GM12891 (cell line): ENCODE data around the gene CYFIP2. TPM values are rescaled to one million over a fixed set of nuclear protein-coding genes. Genes with fewer than 3 reads are reported as not detected.
A peak's percentile ranks its signal among the peaks of the same experiment; 100 is the strongest.

Experiments
- DNase-seq: peaks from one replicate; pipeline ENCODE4 v3.0.0; 2011; ENCODE audit warnings: low spot score; ENCODE audit not compliant: insufficient read length
- FAIRE-seq: peaks from 2 replicates; lab custom pipeline; 2011; peaks lifted over from hg19 to GRCh38; lab: Jason Lieb, UNC
- PAX5 ChIP-seq: IDR thresholded peaks from 2 replicates; pipeline ENCODE4 v1.6.1; 2011; ENCODE audit warnings: low read length, moderate library complexity, mild to moderate bottlenecking; ENCODE audit not compliant: insufficient read depth, severe bottlenecking
- POLR2A ChIP-seq: IDR thresholded peaks from 2 replicates; pipeline ENCODE4 v1.6.1; 2011; ENCODE audit warnings: low read depth, low read length, control low read depth
- POLR2AphosphoS5 ChIP-seq: IDR thresholded peaks from 2 replicates; pipeline ENCODE4 v1.6.1; 2011; ENCODE audit warnings: low read depth, low read length, control low read depth
- POU2F2 ChIP-seq: IDR thresholded peaks from 2 replicates; pipeline ENCODE4 v1.6.1; 2011; ENCODE audit warnings: low read depth, mild to moderate bottlenecking, control low read depth, low read length, moderate library complexity
- SPI1 ChIP-seq: IDR thresholded peaks from 2 replicates; pipeline ENCODE4 v1.6.1; 2011; ENCODE audit warnings: low read depth, low read length, control low read depth
- TAF1 ChIP-seq: IDR thresholded peaks from 2 replicates; pipeline ENCODE4 v1.6.1; 2011; ENCODE audit warnings: low read depth, low read length, control low read depth
- polyA plus RNA-seq: library from polyadenylated mRNA; unstranded; fragments of >200 nt; gene quantifications from one replicate; pipeline ENCODE4 v1.2.1, GENCODE V29; 2012; ENCODE audit warnings: low read depth, missing spikeins, inconsistent platforms; ENCODE audit not compliant: missing spikeins

CYFIP2 gene
- polyA plus RNA-seq: 99.2 TPM

DNA sequence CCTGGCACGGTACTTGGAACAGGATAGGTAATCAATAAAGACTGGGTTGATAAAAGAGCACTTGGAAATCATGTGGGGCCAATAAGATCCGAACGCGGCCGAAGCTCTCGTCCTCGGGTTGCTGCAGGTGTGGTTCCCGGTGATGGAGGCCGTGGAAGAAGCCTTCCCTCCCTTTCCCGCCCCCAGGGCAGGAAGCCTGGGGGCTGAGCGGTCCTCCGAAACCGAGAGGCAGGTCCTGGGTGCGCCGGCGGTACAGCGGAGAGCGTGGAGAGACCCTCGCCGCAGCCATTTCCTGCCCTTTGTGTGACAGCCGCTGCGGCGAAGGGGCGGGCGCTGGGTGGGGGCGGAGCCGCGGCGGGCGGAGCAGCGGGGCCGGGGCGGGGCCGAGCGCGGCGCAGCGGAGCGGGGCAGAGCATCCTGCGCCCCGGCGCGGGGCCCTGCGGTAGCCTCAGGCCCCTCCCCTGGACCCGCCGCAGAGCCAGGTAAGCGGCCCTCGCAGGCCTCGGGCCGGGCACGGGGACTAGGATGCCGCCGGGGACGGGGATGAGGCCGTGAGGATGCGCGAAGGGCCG, at the start of gene CYFIP2:
CYFIP2 (plus strand) TSS at position 410 of the 572 bp plus-strand sequence. CDS start 19,239 bp downstream, outside the sequence.
- FAIRE-seq (peak; percentile 92), DNase-seq (peak; percentile 78)
- peak; percentile 41; the same call in 1 of the 2 replicates for TF ChIP-seq POLR2A
- TF ChIP-seq PAX5: peak; percentile 76
- no peak for TF ChIP-seq SPI1

DNA sequence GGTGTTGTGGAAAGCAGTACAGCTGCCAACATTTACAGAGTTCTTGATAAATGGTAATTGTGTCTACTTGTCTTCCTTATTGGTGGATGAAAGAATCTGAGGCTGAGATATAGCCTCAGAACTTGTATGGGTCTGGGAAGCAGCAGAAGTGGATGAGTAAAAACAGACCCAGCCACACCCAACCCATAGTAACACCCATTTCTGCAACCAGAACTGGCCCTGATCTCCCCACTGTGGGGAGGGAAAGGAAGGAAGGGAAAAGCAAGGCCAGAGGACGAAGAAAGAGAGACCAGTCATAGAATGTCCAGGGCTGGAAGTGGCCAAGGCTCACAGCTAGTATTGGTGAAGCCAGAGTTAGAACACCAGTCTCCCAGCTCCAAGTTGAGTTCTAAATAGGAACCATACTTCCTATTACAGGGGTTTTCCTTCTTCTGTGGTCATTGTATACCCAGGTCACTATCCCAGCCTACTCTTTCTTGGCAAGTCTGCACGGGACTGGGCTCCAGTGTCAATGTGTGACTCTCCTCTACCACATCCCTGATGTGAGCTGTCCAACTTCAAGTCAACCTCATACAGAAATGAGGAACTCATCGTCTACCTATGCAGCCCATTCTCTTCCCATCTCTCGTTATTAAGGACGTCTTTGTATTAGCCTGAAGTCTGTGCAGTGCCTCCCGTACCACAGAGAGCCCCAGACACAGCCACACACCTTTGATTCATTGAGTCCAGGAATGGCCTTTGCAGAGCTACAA, 49.4 kb upstream of the CYFIP2 start:
- no peak for DNase-seq
- no peak for FAIRE-seq
- peak; percentile 59 for TF ChIP-seq SPI1
- no peak for TF ChIP-seq PAX5

DNA sequence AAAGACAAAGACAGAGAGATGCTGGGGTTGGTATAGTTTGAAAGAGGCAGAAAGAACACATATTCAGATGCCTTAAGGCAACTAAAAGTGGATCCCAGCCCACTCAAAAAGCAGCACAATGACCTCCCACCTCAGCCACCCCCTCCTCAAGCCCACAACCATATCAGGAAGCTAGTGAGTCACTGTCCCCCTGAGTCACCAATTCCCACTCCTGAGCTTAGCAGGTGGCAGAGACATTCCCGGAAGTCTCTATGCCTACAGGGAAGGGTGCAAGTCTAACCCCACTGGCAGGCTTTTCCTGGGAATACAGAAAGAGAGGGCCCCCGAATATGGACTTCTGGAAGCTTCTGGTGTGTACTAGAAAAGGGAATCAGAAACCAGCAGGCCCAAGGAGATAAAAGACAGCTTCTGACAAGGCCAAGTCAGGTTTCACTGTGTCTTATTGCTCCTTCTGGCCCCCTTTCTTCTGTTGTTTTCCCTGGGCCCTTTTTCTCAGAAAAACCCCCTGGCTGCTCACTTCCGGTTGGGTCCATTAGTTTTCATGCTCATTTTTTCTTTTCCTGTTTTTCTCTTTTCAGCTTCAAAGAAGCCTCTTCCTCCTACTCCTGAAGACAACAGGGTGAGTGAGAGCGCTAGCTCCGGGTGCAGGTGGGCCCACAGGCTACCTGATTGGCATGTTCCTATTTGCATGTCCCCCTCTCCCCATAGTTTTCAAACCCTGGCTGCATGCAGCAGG, 48.5 kb upstream of the CYFIP2 start:
- FAIRE-seq: peak; percentile 67
- DNase-seq: no peak
- TF ChIP-seq POU2F2 (peak; percentile 50; the same call in 1 of the 2 replicates), SPI1 (peak; percentile 23; the same call in 1 of the 2 replicates), PAX5 (no peak)

DNA sequence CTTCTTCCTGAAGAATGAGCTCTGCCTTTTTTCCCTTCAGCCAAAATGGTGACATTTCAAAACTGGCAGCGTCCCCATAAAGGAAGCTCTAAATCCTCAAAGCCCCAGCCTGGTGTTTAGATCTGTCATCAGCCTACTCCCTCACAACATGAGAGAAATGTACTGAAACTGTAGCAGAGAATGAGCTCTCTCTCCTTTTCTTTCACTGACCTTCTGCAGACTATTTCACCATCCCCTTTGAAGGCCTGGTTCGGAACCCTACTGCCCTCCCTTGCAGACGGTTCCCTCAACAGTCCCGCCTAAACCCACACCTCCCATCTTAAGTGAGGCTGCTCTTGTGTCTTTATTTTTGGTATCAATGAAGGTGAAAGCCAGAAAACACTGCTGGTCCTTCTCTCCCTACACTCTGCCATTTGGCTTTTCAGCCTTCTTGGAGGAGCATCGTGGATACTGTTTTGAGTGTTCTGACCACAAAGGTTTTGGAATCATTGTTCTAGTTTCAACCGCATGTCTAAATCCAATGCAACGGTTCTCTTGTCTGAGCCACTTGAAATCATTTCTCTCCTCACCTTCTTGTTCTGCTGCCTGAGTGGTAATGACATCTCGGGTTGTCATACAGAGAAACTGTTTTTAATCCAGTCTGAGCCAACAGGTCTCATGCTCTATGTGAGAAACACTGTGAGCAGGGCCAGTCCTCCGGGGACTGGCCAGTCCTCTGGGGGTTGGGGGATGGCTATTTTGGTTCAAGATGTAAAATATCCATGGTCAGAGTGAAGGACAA, 46.2 kb upstream of the CYFIP2 start:
- no peak for TF ChIP-seq SPI1
- no peak for TF ChIP-seq PAX5
- no peak for TF ChIP-seq TAF1
- TF ChIP-seq POLR2AphosphoS5: no peak
- no peak for DNase-seq
- FAIRE-seq: peak; percentile 90

DNA sequence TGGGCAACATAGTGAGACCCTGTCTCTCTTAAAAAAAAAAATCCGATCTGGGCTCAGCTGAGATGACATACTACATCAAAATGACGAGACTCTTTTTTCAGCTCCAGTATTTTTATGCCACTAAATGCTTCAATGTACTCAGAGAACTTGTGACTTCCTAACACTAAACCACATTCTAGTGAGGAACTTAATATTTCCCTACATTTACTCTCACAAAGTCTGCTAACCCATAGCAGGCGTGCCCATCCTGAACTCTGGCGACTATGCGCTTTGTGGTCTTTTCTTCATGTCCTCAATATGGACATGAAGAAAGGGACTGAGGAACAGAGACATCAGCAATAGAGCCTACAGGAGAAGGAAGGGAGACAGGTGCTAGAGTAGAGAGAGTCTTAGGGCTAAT, 44.0 kb upstream of the CYFIP2 start:
- no peak for DNase-seq
- no peak for FAIRE-seq
- TF ChIP-seq POLR2AphosphoS5: no peak
- no peak for TF ChIP-seq POU2F2
- TF ChIP-seq PAX5: no peak
- no peak for TF ChIP-seq TAF1
- no peak for TF ChIP-seq SPI1
- TF ChIP-seq POLR2A: no peak

DNA sequence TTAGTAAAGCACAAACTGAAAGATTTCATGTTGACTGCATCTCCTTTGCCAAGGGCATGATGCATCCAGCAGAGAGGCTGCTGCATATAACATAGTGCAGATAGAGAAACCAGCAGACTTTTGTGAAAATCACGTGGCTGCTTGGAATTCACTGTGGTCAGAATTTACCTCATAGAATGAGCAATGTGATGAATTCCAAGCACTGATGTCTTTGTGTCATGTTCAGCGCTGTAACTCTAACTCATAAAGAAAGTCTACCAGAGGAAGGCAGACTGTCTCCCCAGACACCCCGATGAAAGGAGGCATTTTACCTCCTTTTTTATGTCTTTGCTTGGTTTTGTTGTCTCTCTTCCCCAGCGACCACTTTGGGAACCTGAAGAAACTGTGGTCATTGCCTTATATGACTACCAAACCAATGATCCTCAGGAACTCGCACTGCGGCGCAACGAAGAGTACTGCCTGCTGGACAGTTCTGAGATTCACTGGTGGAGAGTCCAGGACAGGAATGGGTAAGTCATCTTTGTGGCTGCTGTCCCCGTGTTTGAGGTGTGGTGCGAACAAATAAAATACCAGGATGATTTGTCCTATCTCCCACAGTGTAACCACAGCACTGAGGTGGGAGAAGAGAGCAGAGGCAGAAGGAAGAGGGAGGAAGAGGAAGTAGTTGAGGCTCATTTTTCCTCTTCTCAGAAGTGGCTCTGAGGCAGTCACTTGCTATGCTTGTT, 43.3 kb upstream of the CYFIP2 start:
- no peak for TF ChIP-seq POLR2AphosphoS5
- no peak for TF ChIP-seq PAX5
- no peak for TF ChIP-seq SPI1
- TF ChIP-seq TAF1: no peak
- no peak for TF ChIP-seq POLR2A
- FAIRE-seq: peak; percentile 73
- DNase-seq: no peak

DNA sequence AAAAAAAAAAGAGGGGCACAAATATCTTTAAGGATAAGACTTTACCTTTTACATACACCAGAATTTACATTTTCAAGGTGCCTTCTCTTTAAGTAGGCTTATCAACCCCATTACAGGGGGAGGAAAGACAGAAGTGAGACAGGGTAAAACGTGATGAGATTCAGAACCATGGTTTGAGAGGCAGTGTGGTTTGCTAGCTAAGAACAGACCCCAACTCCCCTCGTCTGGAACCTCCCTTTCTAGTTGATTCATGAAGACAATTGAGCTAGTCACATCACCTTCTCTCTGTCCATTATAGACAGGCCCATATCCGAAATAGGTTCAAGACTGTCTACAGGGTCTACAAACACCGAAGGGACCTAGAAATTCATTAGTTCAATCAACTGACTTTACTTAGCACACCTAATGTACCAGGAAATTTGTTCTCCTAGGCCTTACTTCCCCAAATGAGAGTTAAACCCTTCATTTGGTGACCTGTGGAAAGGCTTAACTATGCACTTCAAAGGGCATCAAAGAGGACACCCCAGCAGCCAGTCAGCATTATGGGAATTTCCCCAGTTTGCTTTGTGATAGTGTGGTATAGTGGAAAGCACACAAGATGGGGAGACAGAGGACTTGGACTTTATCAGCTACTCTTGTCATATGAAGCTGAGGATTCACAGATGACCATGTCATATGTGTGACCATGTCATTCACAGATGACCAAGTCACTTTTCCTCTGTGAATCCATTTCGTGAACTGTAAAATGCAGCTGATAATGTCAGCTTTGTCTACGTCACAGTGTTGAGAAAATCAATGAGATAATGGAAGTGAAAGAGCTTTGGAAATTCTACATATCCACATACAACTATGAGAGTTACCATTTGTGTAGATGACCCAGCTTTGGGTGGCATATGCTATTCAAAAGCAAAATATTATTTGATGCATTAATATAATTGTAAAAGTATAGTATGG, 40.2 kb upstream of the CYFIP2 start:
- DNase-seq (no peak), FAIRE-seq (peak; percentile 70)
- TF ChIP-seq POLR2A: no peak
- peak; percentile 44 for TF ChIP-seq SPI1

DNA sequence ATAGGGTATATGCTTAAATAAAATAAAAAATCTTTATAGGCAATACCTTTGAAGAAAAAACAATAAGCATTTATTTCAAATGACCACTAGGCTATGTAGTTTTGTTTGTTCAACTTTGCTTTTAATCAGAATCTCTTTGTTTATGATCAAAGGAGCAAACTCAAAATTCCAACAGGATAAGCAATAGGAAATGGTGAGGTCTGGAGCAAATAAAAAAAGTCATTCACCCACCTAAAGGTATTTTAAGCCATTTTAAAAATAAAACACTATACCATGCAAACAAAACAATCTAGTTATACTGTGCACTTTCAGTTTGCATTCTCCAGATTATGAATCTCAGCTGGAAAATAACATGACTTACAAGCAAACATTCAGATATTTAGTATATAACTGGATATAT, 35.3 kb upstream of the CYFIP2 start:
- no peak for TF ChIP-seq POLR2AphosphoS5
- DNase-seq (no peak), FAIRE-seq (no peak)

DNA sequence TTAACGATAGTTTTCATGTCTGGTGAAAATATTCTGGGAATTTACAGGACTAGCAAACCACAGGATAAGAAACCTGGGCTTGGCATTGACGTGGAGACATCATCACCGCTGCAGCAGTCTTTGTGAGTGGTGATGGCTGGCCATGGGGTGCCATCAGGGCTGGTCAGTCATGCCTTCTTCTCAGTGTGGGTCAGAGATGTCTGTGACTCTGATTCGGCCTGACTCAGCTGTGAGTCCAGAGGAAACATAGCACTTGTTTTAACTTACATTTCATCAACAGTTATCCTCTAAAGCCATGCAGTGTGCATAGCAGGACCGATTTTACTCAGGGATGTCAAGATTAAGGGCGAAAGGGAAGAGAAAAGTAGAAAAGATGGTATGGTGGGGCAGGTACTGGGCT, 33.2 kb upstream of the CYFIP2 start:
- DNase-seq (no peak), FAIRE-seq (no peak)
- TF ChIP-seq POU2F2 (no peak), TAF1 (no peak), PAX5 (no peak), POLR2AphosphoS5 (no peak), POLR2A (no peak), SPI1 (no peak)
